H9 (cell line): ENCODE measurements around the gene HOXA7. TPM values are rescaled to one million over a fixed set of nuclear protein-coding genes. Genes with fewer than 3 reads are reported as not detected.

Source experiments
- DNase-seq: peaks from one replicate; pipeline ENCODE4 v3.0.0-alpha.2; 2017
- H2AFZ ChIP-seq: one replicate; pipeline ENCODE4 v1.6.1; 2013; ENCODE audit warnings: mild to moderate bottlenecking, low read length, control low read depth, moderate library complexity
- H2AK5ac ChIP-seq: 2 replicates; pipeline ENCODE4 v1.6.1; 2013; ENCODE audit warnings: low read length, control low read depth, mixed read lengths; ENCODE audit not compliant: insufficient read length
- H2BK120ac ChIP-seq: one replicate; pipeline ENCODE4 v1.6.1; 2013; ENCODE audit warnings: low read depth, mild to moderate bottlenecking, low read length, control low read depth, inconsistent platforms; ENCODE audit not compliant: poor library complexity, severe bottlenecking
- H2BK12ac ChIP-seq: 2 replicates; pipeline ENCODE4 v1.6.1; 2013; ENCODE audit warnings: low read length, control low read depth, mixed read lengths, low read depth; ENCODE audit not compliant: insufficient read length
- H2BK15ac ChIP-seq: 2 replicates; pipeline ENCODE4 v1.6.1; 2013; ENCODE audit warnings: low read depth, low read length, control low read depth
- H2BK20ac ChIP-seq: one replicate; pipeline ENCODE4 v1.6.1; 2013; ENCODE audit warnings: low read depth, mild to moderate bottlenecking, low read length, control low read depth, inconsistent platforms; ENCODE audit not compliant: poor library complexity, severe bottlenecking
- H2BK5ac ChIP-seq: 2 replicates; pipeline ENCODE4 v1.6.1; 2013; ENCODE audit warnings: low read length, control low read depth, mixed read lengths; ENCODE audit not compliant: insufficient read length
- H3K14ac ChIP-seq: 2 replicates; pipeline ENCODE4 v1.6.1; 2013; ENCODE audit warnings: low read length, control low read depth; ENCODE audit not compliant: insufficient read depth
- H3K18ac ChIP-seq: 2 replicates; pipeline ENCODE4 v1.6.1; 2013; ENCODE audit warnings: low read depth, mild to moderate bottlenecking, mixed read lengths, low read length, control low read depth; ENCODE audit not compliant: insufficient read length
- H3K23ac ChIP-seq: 2 replicates; pipeline ENCODE4 v1.6.1; 2013; ENCODE audit warnings: low read length, control low read depth, mixed read lengths, low read depth; ENCODE audit not compliant: insufficient read length
- H3K23me2 ChIP-seq: 2 replicates; pipeline ENCODE4 v1.6.1; 2013; ENCODE audit warnings: low read depth, mild to moderate bottlenecking, mixed read lengths, low read length, control low read depth; ENCODE audit not compliant: insufficient read length, poor library complexity, severe bottlenecking
- H3K27ac ChIP-seq: 2 replicates; pipeline ENCODE4 v1.5.1; 2013; ENCODE audit warnings: low read length, control low read depth, mixed read lengths, low read depth; ENCODE audit not compliant: insufficient read length
- H3K27me3 ChIP-seq: 2 replicates; pipeline ENCODE4 v1.6.1; 2013; ENCODE audit warnings: low read length, control low read depth, inconsistent platforms; ENCODE audit not compliant: insufficient read depth
- H3K4ac ChIP-seq: 2 replicates; pipeline ENCODE4 v1.6.1; 2013; ENCODE audit warnings: low read depth, mild to moderate bottlenecking, control low read depth, inconsistent platforms, low read length, moderate library complexity
- H3K4me1 ChIP-seq: 2 replicates; pipeline ENCODE4 v1.6.1; 2013; ENCODE audit warnings: low read length, control low read depth, inconsistent platforms; ENCODE audit not compliant: insufficient read depth
- H3K4me2 ChIP-seq: 2 replicates; pipeline ENCODE4 v1.6.1; 2013; ENCODE audit warnings: low read length, control low read depth, mixed read lengths; ENCODE audit not compliant: insufficient read length, insufficient read depth
- H3K56ac ChIP-seq: 2 replicates; pipeline ENCODE4 v1.6.1; 2013; ENCODE audit warnings: low read depth, mild to moderate bottlenecking, mixed read lengths, low read length, control low read depth; ENCODE audit not compliant: insufficient read length
- H3K79me1 ChIP-seq: 2 replicates; pipeline ENCODE4 v1.6.1; 2013; ENCODE audit warnings: low read depth, mild to moderate bottlenecking, moderate library complexity, low read length, control low read depth, inconsistent platforms; ENCODE audit not compliant: insufficient read depth, poor library complexity, severe bottlenecking
- H3K79me2 ChIP-seq: 2 replicates; pipeline ENCODE4 v1.6.1; 2013; ENCODE audit warnings: low read length, control low read depth, inconsistent platforms; ENCODE audit not compliant: insufficient read depth
- H3K9ac ChIP-seq: 2 replicates; pipeline ENCODE4 v1.6.1; 2013; ENCODE audit warnings: low read length, control low read depth, mixed read lengths; ENCODE audit not compliant: insufficient read length; ENCODE audit errors: extremely low read depth
- H3K9me3 ChIP-seq: one replicate; pipeline ENCODE4 v1.6.1; 2013; ENCODE audit warnings: low read depth, low read length, inconsistent platforms; ENCODE audit not compliant: control insufficient read depth
- H3T11ph ChIP-seq: one replicate; pipeline ENCODE4 v1.6.1; 2013; ENCODE audit warnings: mild to moderate bottlenecking, low read length, control low read depth, inconsistent platforms
- H4K20me1 ChIP-seq: one replicate; pipeline ENCODE4 v1.6.1; 2013; ENCODE audit not compliant: control insufficient read depth, insufficient read length, insufficient read depth
- H4K5ac ChIP-seq: 2 replicates; pipeline ENCODE4 v1.6.1; 2013; ENCODE audit warnings: low read depth, mild to moderate bottlenecking, mixed read lengths, low read length, control low read depth; ENCODE audit not compliant: insufficient read length
- H4K8ac ChIP-seq: replicated peaks from 2 replicates; pipeline ENCODE4 v1.6.1; 2013; ENCODE audit warnings: low read length, control low read depth, mixed read lengths, low read depth; ENCODE audit not compliant: insufficient read length
- H4K91ac ChIP-seq: 2 replicates; pipeline ENCODE4 v1.6.1; 2013; ENCODE audit warnings: low read depth, mild to moderate bottlenecking, moderate library complexity, mixed read lengths, low read length, control low read depth; ENCODE audit not compliant: insufficient read length
- H3K27ac Mint-ChIP-seq, 3 experiments: 2 replicates in 2 of 3; 3 replicates in 1 of 3; pipeline ENCODE4 v1.8.0; 2020 to 2021; ENCODE audit warnings: mixed read lengths in 3 of 3, mild to moderate bottlenecking in 1 of 3, moderate library complexity in 1 of 3
- H3K27me3 Mint-ChIP-seq: 2 replicates; pipeline ENCODE4 v1.8.0; 2021; ENCODE audit warnings: low read depth, mild to moderate bottlenecking, moderate library complexity, mixed read lengths
- H3K36me3 Mint-ChIP-seq, 3 experiments: 2 replicates in 2 of 3; 3 replicates in 1 of 3; pipeline ENCODE4 v1.8.0; 2020 to 2021; ENCODE audit warnings: low read depth in 3 of 3, mixed read lengths in 3 of 3; ENCODE audit not compliant: insufficient read depth in 1 of 3
- H3K4me1 Mint-ChIP-seq, 2 experiments: 2 replicates each; pipeline ENCODE4 v1.8.0; 2020; ENCODE audit warnings: mixed read lengths in 2 of 2
- H3K4me3 Mint-ChIP-seq, 2 experiments: 2 replicates in 1 of 2; 3 replicates in 1 of 2; pipeline ENCODE4 v1.8.0; 2020 to 2021; ENCODE audit warnings: mild to moderate bottlenecking in 2 of 2, mixed read lengths in 2 of 2, moderate library complexity in 1 of 2
- H3K9me3 Mint-ChIP-seq, 2 experiments: 2 replicates in 1 of 2; 3 replicates in 1 of 2; pipeline ENCODE4 v1.8.0; 2020; ENCODE audit warnings: mild to moderate bottlenecking in 2 of 2, mixed read lengths in 2 of 2, moderate library complexity in 1 of 2
- WGBS: extraction: QIAGEN DNeasy Blood & Tissue Kit; methylation state at CpG from one replicate; pipeline ENCODE4 v1.1.7; 2013; ENCODE audit warnings: missing lambda C conversion rate, low lambda C conversion rate, mixed read lengths; ENCODE audit not compliant: insufficient read length; ENCODE audit errors: extremely low coverage; 5-methylcytosine and 5-hydroxymethylcytosine counted together
- total RNA-seq: library from RNA; stranded (reverse); gene quantifications from 2 replicates; pipeline ENCODE4 v1.2.1, GENCODE V29; 2021
- TF ChIP-seq, protein P1 (sequence below): fragments of 200-600 bp; sonication (generic); conservative IDR thresholded peaks from 3 replicates; pipeline ENCODE4 v1.8.0; 2021; ENCODE audit warnings: antibody characterized with exemption, mild to moderate bottlenecking

The HOXA7 gene
- total RNA-seq, 1 experiment from 2014 or later = not detected

DNA sequence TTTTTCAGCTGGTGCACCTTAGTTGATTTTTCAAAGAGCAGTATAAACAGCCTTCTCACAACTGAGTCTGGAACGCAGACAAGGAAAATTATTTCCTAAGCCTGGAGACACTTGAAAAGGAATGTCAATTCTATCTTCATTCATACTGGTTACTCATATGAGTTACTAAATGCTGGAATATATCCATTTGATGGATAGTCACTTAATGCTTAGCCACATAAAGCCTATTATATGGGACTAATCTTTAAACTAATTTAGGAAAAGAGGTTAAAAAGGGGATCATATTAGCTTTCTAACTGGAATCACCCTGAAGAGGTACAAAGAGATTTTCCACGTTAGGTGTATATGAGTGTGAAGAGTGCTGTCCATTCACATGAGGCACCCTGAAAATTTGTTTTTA, 24.3 kb downstream of the HOXA7 start:
- Histone ChIP-seq H3T11ph (no peak overlapping the region), H3K14ac (no peak overlapping the region), H2BK12ac (no peak overlapping the region), H3K9me3 (no peaks in the 10 kb centered on the region), H4K91ac (no peak overlapping the region), H2BK120ac (no peak overlapping the region), H2BK20ac (no peak overlapping the region), H3K4me1 (no peaks in the 10 kb centered on the region), H4K20me1 (peaks cover 3% of the 10 kb centered on the region), H3K23ac (no peak overlapping the region), H3K79me2 (no peaks in the 10 kb centered on the region), H3K56ac (no peak overlapping the region), H3K4me2 (no peak overlapping the region), H3K27me3 (peaks cover 95% of the 10 kb centered on the region), H2AK5ac (no peak overlapping the region), H3K9ac (no peak overlapping the region), H3K4ac (no peak overlapping the region), H2BK15ac (no peak overlapping the region), H3K27ac (no peak overlapping the region), H4K5ac (no peak overlapping the region), H4K8ac (no peak overlapping the region), H2AFZ (no peak overlapping the region), H3K79me1 (no peaks in the 10 kb centered on the region), H3K18ac (no peak overlapping the region), H3K23me2 (no peaks in the 10 kb centered on the region), H2BK5ac (no peak overlapping the region)
- H3K4me3 Mint-ChIP-seq = no peak overlapping the region
- peaks cover 0 to 7% of the 10 kb centered on the region in 2 experiments; a peak in 2 of 5 replicates for H3K9me3 Mint-ChIP-seq
- TF ChIP-seq, protein P1, sequence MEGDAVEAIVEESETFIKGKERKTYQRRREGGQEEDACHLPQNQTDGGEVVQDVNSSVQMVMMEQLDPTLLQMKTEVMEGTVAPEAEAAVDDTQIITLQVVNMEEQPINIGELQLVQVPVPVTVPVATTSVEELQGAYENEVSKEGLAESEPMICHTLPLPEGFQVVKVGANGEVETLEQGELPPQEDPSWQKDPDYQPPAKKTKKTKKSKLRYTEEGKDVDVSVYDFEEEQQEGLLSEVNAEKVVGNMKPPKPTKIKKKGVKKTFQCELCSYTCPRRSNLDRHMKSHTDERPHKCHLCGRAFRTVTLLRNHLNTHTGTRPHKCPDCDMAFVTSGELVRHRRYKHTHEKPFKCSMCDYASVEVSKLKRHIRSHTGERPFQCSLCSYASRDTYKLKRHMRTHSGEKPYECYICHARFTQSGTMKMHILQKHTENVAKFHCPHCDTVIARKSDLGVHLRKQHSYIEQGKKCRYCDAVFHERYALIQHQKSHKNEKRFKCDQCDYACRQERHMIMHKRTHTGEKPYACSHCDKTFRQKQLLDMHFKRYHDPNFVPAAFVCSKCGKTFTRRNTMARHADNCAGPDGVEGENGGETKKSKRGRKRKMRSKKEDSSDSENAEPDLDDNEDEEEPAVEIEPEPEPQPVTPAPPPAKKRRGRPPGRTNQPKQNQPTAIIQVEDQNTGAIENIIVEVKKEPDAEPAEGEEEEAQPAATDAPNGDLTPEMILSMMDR = no peak
- peaks cover 97% of the 10 kb centered on the region for H3K27me3 Mint-ChIP-seq
- H3K27ac Mint-ChIP-seq = no peak overlapping the region
- no peak for DNase-seq
- WGBS = no CpG with 5 or more reads among the region's 2 CpGs
- H3K36me3 Mint-ChIP-seq = no peaks in the 10 kb centered on the region; a peak in 1 of 7 replicates
- H3K4me1 Mint-ChIP-seq = no peaks in the 10 kb centered on the region
